ENCODE measurements around the gene ITGA3.

- no peak for TF ChIP-seq CTCF (IDR thresholded peaks at IDR 0.05)
- TF ChIP-seq POLR2A (IDR thresholded peaks at IDR 0.05): no peak
Observed at GRCh38 chr17:50022463-50023130, 33.3 kb upstream of the ITGA3 start.
